Neutrophil (primary cell): ENCODE results near the gene NKX6-2.

Experiments used
- H3K27ac ChIP-seq: fragments of 200-600 bp; sonication (generic); 2 replicates; pipeline ENCODE4 v1.5.1; 2016; ENCODE audit warnings: mild to moderate bottlenecking, moderate library complexity
- H3K27me3 ChIP-seq: fragments of 200-600 bp; sonication (generic); 2 replicates; pipeline ENCODE4 v1.6.0; 2016; ENCODE audit warnings: mild to moderate bottlenecking
- H3K36me3 ChIP-seq: fragments of 200-600 bp; sonication (generic); 2 replicates; pipeline ENCODE4 v1.5.1; 2017
- H3K4me1 ChIP-seq, 2 experiments: fragments of 200-600 bp in 1 of 2; sonication (generic) in 1 of 2; 1 replicate in 1 of 2; 2 replicates in 1 of 2; pipeline versions ENCODE4 v1.5.1 to v1.6.1; 2013 to 2016; ENCODE audit warnings: low read depth in 1 of 2, low read length in 1 of 2, mild to moderate bottlenecking in 1 of 2, moderate library complexity in 1 of 2; ENCODE audit not compliant: control insufficient read depth in 1 of 2, insufficient read depth in 1 of 2
- H3K4me3 ChIP-seq, 2 experiments: fragments of 200-600 bp in 1 of 2; sonication (generic) in 1 of 2; 1 replicate in 1 of 2; 2 replicates in 1 of 2; pipeline ENCODE4 v1.5.1; 2013 to 2016; ENCODE audit warnings: low read depth in 1 of 2, low read length in 1 of 2, mild to moderate bottlenecking in 1 of 2, moderate library complexity in 1 of 2
- H3K9me3 ChIP-seq: fragments of 200-600 bp; sonication (generic); 2 replicates; pipeline ENCODE4 v1.5.1; 2016
- TF ChIP-seq, protein P1 (sequence below): fragments of 200-600 bp; sonication (generic); IDR thresholded peaks from 2 replicates; pipeline ENCODE4 v1.5.1; 2016; ENCODE audit warnings: antibody characterized with exemption

The NKX6-2 gene

GRCh38 chr10:132811891-132812481 is 26.0 kb upstream of the NKX6-2 start:
- peaks cover 10% of the 10 kb centered on the region for H3K27me3 ChIP-seq
- H3K4me1 ChIP-seq: no peaks in the 10 kb centered on the region
- no peak overlapping the region for H3K27ac ChIP-seq
- no peaks in the 10 kb centered on the region for H3K9me3 ChIP-seq
- no peak overlapping the region for H3K4me3 ChIP-seq
- H3K36me3 ChIP-seq: no peaks in the 10 kb centered on the region
- TF ChIP-seq, protein P1, sequence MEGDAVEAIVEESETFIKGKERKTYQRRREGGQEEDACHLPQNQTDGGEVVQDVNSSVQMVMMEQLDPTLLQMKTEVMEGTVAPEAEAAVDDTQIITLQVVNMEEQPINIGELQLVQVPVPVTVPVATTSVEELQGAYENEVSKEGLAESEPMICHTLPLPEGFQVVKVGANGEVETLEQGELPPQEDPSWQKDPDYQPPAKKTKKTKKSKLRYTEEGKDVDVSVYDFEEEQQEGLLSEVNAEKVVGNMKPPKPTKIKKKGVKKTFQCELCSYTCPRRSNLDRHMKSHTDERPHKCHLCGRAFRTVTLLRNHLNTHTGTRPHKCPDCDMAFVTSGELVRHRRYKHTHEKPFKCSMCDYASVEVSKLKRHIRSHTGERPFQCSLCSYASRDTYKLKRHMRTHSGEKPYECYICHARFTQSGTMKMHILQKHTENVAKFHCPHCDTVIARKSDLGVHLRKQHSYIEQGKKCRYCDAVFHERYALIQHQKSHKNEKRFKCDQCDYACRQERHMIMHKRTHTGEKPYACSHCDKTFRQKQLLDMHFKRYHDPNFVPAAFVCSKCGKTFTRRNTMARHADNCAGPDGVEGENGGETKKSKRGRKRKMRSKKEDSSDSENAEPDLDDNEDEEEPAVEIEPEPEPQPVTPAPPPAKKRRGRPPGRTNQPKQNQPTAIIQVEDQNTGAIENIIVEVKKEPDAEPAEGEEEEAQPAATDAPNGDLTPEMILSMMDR: no peak

- peaks cover 16% of the 10 kb centered on the region for H3K27me3 ChIP-seq
- H3K4me3 ChIP-seq: no peak overlapping the region
- TF ChIP-seq, protein P1: no peak
- H3K36me3 ChIP-seq: no peaks in the 10 kb centered on the region
- no peak overlapping the region for H3K27ac ChIP-seq
- no peaks in the 10 kb centered on the region for H3K4me1 ChIP-seq
- H3K9me3 ChIP-seq: no peaks in the 10 kb centered on the region
Observed at GRCh38 chr10:132810807-132811700, 25.1 kb upstream of the NKX6-2 start.

- no peaks in the 10 kb centered on the region for H3K9me3 ChIP-seq
- H3K27ac ChIP-seq: no peak overlapping the region
- H3K4me1 ChIP-seq: no peaks in the 10 kb centered on the region
- TF ChIP-seq, protein P1: no peak
- H3K36me3 ChIP-seq: no peaks in the 10 kb centered on the region
- H3K27me3 ChIP-seq: peaks cover 21% of the 10 kb centered on the region
- no peak overlapping the region for H3K4me3 ChIP-seq
Observed at GRCh38 chr10:132810141-132810806, 24.3 kb upstream of the NKX6-2 start.

DNA sequence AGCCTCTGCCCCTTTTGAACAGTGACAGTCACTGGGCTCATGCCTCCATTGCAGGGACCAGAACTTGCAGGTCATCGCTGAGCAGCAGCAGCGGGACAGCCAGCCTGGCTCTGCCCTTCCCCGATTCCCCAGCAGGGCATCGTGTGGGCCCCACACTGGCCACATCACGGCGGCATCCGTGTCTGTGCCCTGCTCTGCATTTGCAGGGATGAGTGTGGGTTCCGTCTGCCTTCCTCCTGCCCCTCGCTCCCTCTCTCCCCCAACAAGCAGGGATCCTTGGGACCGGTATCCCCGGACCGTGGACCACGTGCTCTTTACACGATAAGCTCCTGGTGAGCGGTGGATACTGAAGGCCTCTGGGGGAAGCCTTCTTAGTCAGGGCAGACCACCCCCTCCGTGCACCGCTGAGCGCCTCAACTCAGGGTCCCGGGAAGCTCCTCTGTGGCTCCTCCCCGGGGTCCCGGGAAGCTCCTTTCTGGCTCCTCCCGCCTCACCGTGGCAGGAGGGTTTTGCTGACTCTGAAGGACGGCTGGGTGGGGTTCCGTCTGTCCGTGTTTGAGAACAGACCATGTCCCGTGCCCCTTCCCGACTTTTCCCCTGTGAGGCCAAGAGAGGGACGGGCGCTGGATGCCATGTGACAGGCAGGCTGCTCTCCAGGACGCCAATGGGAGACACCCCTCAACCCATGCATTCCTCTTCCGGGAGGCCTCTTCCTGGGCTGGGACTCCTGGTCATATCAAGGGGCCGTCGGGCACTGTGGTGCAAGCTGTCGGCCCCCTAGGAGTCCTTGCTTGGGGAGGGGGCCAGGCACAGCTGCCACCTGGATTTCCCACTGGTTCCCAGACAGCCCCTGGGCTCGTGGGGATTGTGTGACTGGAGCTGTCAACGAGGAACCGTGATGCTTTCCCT is 23.5 kb upstream of the NKX6-2 start:
- Histone ChIP-seq H3K9me3 (no peaks in the 10 kb centered on the region), H3K27me3 (peaks cover 21% of the 10 kb centered on the region), H3K4me1 (no peaks in the 10 kb centered on the region), H3K36me3 (no peaks in the 10 kb centered on the region), H3K4me3 (no peak overlapping the region), H3K27ac (no peak overlapping the region)
- TF ChIP-seq, protein P1: no peak
